Measurements from ENCODE around the gene ZNF230. TPM values are rescaled to one million over a fixed set of nuclear protein-coding genes. Genes with fewer than 3 reads are reported as not detected.
A peak's percentile ranks its signal among the peaks of the same experiment; 100 is the strongest.

ZNF230 gene
- 1 to 10 TPM; 7.3 to 7.9 TPM for total RNA-seq

DNA sequence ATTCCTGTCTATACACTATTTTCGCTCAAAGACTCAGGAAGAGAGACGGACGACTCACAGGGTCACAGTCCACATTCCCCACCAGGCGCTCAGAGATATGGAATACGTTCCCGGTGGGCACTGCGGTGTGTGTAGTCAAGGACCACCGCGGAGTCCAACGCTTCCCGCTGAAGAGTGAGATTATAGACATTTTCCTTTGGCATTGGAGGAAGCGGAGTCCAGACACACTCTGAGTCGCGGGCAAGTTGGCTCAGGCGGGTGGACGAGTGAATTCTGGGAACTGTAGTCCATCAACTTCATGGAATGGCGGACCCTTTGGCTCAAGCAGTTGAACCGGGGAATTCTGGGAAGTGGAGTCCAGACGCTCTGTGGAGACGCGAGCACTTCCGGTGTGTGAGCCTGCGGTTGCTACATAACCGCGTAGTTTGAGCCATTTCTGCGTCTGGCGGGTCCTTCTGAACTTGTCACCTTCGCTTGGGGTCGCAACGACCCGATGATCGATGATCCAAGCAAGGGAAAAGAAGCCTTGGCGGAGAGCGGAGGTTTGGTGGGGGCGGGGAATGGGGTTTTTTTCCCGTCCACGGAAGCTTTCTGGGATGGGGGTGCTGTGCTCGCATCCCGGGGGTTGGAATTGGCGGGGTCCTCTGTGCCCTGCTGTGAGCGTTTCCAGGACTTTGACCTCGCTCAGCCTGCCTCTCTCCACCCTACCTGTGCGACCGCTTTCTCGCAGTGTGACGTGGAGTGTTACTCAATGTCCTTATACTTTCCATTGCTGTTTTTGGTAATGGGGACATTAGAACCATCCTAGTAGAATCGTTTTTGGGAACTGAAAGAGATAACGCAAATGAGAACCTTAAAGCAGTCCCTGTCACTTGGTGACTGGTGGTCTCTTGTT, at the start of gene ZNF230:
TSS of gene ZNF230 (plus strand) at position 392 of the 895 bp plus-strand sequence. CDS start 4,122 bp downstream, outside the sequence.
- peak within 1 kb of the TSS; percentile 65 to 75 for H3K27ac ChIP-seq

DNA sequence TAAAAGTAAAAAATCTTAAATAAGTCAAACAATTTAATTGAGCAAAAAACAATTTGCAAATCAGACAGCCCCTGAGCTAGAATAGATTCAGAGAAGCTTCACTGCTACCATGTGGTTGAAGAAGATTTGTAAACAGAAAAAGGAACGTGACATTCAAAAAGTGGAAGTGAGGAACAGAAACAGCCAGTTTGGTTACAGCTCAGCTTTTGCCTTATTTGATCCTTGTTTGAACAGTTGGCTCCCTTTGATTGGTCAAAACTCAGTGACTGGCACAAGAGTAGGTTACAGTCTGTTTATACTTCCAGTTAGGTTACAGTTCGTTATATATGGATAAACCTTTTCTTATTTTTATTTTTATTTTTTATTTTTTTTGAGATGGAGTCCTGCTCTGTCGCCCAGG, 45.9 kb upstream of the ZNF230 start:
- peaks cover 20% of the 10 kb centered on the region for H3K36me3 ChIP-seq
- H3K27ac ChIP-seq = no peak overlapping the region
- H3K9me3 ChIP-seq = peaks cover 60% of the 10 kb centered on the region
- TF ChIP-seq, protein P1, sequence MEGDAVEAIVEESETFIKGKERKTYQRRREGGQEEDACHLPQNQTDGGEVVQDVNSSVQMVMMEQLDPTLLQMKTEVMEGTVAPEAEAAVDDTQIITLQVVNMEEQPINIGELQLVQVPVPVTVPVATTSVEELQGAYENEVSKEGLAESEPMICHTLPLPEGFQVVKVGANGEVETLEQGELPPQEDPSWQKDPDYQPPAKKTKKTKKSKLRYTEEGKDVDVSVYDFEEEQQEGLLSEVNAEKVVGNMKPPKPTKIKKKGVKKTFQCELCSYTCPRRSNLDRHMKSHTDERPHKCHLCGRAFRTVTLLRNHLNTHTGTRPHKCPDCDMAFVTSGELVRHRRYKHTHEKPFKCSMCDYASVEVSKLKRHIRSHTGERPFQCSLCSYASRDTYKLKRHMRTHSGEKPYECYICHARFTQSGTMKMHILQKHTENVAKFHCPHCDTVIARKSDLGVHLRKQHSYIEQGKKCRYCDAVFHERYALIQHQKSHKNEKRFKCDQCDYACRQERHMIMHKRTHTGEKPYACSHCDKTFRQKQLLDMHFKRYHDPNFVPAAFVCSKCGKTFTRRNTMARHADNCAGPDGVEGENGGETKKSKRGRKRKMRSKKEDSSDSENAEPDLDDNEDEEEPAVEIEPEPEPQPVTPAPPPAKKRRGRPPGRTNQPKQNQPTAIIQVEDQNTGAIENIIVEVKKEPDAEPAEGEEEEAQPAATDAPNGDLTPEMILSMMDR (IDR thresholded peaks at IDR 0.05) = no peak
- H3K4me1 ChIP-seq (ENCODE audit: control insufficient read depth in 1 of 2, low read depth in 2 of 2) = no peaks in the 10 kb centered on the region
- no peak for DNase-seq (ENCODE audit: low spot score)
- no peak for ATAC-seq (ENCODE audit: insufficient number of reproducible peaks, low FRiP score, low read depth)
- no peaks in the 10 kb centered on the region for H3K27me3 ChIP-seq (replicated peaks; ENCODE audit: insufficient read depth)
- H3K4me3 ChIP-seq = no peak overlapping the region

More for the DNA sequence above, at the start of gene ZNF230:
- Histone ChIP-seq H3K27me3 (replicated peaks; ENCODE audit: insufficient read depth) (no peaks in the 10 kb centered on the region), H3K9me3 (no peaks in the 10 kb centered on the region), H3K4me3 (peak within 1 kb of the TSS; percentile 84), H3K36me3 (peaks cover 13% of the 10 kb centered on the region), H3K4me1 (ENCODE audit: control insufficient read depth in 1 of 2, low read depth in 2 of 2) (peaks cover 6 to 14% of the 10 kb centered on the region in 2 donors)
- TF ChIP-seq, protein P1 (IDR thresholded peaks at IDR 0.05) = no peak
- ATAC-seq (ENCODE audit: insufficient number of reproducible peaks, low FRiP score, low read depth) (peak; percentile 95), DNase-seq (ENCODE audit: low spot score) (peak; percentile 77)

GRCh38 chr19:43957891-43958290, 44.9 kb upstream of the ZNF230 start:
- H3K4me3 ChIP-seq = no peak overlapping the region
- TF ChIP-seq, protein P1 (IDR thresholded peaks at IDR 0.05) = no peak
- no peak for ATAC-seq (ENCODE audit: insufficient number of reproducible peaks, low FRiP score, low read depth)
- H3K27me3 ChIP-seq (replicated peaks; ENCODE audit: insufficient read depth) = no peaks in the 10 kb centered on the region
- DNase-seq (ENCODE audit: low spot score) = no peak
- no peaks in the 10 kb centered on the region for H3K4me1 ChIP-seq (ENCODE audit: control insufficient read depth in 1 of 2, low read depth in 2 of 2)
- H3K9me3 ChIP-seq = peaks cover 70% of the 10 kb centered on the region
- no peak overlapping the region for H3K27ac ChIP-seq
- H3K36me3 ChIP-seq = peaks cover 26% of the 10 kb centered on the region

GRCh38 chr19:43960411-43960810, 42.3 kb upstream of the ZNF230 start:
- Histone ChIP-seq H3K9me3 (peaks cover 93% of the 10 kb centered on the region), H3K4me1 (ENCODE audit: control insufficient read depth in 1 of 2, low read depth in 2 of 2) (no peaks in the 10 kb centered on the region), H3K27ac (no peak overlapping the region), H3K36me3 (peaks cover 42% of the 10 kb centered on the region), H3K27me3 (replicated peaks; ENCODE audit: insufficient read depth) (no peaks in the 10 kb centered on the region), H3K4me3 (no peak overlapping the region)
- ATAC-seq (ENCODE audit: insufficient number of reproducible peaks, low FRiP score, low read depth) = no peak
- no peak for DNase-seq (ENCODE audit: low spot score)
- TF ChIP-seq, protein P1 (IDR thresholded peaks at IDR 0.05) = no peak

GRCh38 chr19:43966079-43966694, 36.6 kb upstream of the ZNF230 start:
- no peaks in the 10 kb centered on the region for H3K4me1 ChIP-seq (ENCODE audit: control insufficient read depth in 1 of 2, low read depth in 2 of 2)
- peaks cover 72% of the 10 kb centered on the region for H3K36me3 ChIP-seq
- peaks cover 97% of the 10 kb centered on the region for H3K9me3 ChIP-seq
- no peaks in the 10 kb centered on the region for H3K27me3 ChIP-seq (replicated peaks; ENCODE audit: insufficient read depth)
- TF ChIP-seq, protein P1 (IDR thresholded peaks at IDR 0.05) = no peak
- no peak for DNase-seq (ENCODE audit: low spot score)
- ATAC-seq (ENCODE audit: insufficient number of reproducible peaks, low FRiP score, low read depth) = no peak
- H3K27ac ChIP-seq = no peak overlapping the region
- H3K4me3 ChIP-seq = peak overlapping the region; percentile 25
